HG02610 (cell line): ENCODE results near the gene PNKP.

Experiments
- ATAC-seq: cut with Tn5 transposase; IDR thresholded peaks from one replicate; pipeline ENCODE4 v1.9.1; 2021; ENCODE audit warnings: mild to moderate bottlenecking, moderate library complexity; ENCODE audit not compliant: unreplicated experiment

Gene PNKP

GRCh38 chr19:49860336-49861102 lies 6.9 kb downstream of the PNKP start:
- no peak for ATAC-seq

DNA sequence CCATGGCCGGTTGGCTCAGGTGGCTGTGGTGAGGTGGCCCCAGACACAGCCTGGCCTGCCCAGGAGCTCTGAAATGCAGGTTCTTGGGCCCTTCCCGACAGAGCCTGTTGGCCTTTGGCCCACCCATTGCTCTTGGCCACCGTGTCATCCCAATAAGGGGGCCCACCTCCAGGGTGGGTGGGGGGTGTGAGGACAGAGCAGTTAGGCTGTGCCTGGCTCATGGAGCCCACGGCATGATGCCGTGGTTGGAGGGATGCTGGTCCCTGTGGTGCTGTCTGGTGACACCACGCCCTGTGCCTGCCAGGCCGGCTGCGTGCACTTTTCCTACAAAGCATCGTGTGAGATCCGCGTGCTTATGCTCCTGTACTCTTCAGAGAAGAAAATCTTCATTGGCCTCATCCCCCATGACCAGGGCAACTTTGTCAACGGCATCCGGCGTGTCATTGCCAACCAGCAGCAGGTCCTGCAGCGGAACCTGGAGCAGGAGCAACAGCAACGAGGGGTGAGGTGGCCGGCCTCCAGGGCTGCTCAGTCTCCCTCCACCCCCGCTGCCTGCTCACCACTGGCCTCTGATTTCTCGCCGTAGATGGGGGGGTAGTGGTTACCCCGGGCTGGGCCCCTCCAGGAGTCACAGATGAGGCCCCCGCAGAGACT lies 7.6 kb downstream of the PNKP start:
- ATAC-seq = no peak

- ATAC-seq = no peak
Measured at GRCh38 chr19:49858088-49858985, 9.0 kb downstream of the PNKP start.

- no peak for ATAC-seq
Measured at GRCh38 chr19:49857838-49858087, 9.6 kb downstream of the PNKP start.

DNA sequence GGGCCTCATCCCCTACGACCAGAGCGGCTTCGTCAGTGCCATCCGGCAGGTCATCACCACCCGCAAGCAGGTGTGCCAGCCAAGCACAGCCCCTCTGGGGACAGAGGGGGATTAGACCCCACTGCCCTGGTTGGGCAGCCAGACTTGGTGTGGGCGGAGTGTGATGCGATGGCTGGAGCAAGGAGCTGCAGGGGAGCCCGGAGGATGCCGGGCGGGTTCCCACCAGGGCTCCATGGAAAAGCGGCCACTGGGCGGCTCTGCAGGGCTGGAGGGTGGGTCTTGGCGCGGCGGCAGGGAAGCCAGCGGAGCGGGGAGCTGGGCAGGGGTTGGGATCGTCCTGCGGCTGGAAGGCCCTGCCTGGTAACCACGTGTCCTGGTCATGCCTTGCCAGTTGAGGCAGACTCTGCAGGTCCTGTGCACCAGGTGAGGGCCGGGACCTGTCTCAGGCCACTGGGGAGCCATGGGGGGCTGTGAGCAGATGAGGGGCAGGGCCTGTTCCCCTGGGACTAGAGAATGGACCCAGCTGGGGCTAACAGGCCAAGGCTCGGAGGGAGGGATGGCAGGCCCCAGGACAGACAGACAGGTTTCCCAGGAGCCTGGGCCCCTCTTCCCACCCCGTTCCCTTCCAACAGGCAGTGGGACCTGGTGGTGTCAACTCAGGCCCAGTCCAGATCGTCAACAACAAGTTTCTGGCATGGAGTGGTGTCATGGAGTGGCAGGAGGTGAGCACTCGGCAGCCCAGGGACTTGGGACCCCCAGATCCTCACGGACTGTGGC lies 10.1 kb downstream of the PNKP start:
- no peak for ATAC-seq

GRCh38 chr19:49856574-49857021 lies 10.8 kb downstream of the PNKP start:
- no peak for ATAC-seq

DNA sequence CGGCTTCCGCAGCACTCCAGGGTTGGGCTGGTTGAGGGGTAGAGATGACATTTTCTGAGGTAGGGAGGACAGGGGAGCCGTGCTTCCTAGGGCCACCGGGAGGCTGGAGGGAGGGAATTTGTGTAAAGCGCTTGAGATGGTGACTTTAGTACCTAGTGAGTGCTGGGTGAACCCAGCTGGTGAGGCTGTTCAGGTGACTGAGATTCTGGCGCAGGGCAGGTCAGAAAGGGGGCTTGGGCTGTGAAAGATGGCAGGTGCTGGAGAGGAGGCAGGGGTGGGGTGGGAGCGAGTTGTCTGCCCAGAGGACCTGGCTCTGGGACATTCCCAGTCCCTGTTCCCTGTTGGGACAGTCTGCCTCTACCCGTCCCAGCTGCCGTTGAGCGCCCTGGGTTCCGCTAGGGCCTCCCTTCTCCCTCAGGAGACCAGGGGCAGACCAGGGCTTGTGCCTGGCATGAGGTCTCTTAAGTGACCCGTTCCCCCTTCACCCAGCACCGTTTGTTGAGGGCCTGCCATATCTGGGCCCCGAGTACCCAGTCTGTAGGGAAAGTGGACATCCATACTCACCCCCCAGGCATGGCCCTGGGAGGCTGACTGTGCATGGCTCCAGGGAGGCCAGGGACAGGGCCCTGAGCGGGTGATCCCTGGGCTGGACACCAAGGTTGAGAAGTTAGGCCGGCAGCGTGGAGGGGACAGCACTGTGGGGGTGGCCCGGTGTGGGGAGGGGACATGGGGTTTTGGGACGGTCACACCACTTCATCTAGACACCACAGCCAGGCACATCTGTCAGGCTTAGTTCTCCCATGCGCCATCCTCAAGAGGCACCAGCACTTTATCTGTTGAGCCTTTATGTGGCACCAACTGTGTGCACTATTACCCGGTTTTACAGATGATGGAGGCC lies 11.5 kb downstream of the PNKP start:
- ATAC-seq = no peak

DNA sequence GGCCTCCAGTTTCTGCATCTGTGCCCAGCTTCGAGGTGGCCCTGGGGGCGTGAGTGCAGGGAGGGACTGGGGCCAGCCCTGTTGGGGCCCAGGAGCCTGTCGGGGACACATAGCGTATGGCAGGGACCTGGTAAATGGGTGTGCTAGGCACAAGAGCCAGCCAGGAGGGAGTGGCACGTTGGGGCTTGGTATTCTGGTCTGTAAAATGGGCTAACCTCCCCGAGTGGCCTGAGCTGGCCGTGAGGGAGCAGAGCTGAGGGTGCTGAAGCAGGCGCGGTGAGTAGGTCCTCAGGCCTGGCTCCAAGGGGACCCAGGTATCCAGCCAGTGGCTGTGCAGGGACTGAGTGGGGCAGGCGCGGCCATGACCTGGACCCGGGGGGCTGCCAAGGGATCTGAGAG lies 12.1 kb downstream of the PNKP start:
- no peak for ATAC-seq

DNA sequence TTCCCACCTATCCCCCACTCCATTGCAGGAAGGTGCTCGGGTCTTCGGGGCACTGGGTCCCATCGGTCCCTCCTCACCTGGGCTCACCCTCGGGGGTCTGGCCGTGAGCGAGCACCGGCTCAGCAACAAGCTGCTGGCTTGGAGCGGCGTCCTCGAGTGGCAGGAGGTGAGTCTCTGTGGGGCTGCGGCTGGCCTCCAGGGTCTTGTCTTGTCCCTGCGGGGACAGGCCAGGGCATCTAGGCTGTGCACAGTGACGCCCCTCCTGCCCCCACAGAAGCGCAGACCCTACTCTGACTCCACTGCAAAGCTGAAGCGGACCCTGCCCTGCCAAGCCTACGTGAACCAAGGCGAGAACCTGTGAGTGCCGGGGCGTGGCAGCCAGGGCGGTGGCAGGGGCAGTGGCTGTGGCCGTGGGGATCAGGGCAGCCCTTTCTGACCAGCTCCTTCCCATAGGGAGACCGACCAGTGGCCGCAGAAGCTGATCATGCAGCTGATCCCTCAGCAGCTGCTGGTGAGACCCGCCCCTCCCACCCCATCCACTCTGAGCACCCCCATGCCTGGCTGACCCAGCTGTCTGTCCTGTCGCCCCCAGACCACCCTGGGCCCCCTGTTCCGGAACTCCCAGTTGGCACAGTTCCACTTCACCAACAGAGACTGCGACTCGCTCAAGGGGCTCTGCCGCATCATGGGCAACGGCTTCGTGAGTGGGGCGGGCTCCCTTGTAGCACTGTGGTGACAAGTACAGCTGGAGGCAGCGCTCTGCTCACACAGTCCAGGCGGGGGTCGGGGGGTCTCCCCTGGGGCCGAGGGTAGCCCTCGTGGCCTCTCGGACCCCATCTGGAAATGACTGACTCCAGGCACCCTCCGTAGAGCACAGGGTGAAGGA lies 12.8 kb downstream of the PNKP start:
- ATAC-seq = no peak

DNA sequence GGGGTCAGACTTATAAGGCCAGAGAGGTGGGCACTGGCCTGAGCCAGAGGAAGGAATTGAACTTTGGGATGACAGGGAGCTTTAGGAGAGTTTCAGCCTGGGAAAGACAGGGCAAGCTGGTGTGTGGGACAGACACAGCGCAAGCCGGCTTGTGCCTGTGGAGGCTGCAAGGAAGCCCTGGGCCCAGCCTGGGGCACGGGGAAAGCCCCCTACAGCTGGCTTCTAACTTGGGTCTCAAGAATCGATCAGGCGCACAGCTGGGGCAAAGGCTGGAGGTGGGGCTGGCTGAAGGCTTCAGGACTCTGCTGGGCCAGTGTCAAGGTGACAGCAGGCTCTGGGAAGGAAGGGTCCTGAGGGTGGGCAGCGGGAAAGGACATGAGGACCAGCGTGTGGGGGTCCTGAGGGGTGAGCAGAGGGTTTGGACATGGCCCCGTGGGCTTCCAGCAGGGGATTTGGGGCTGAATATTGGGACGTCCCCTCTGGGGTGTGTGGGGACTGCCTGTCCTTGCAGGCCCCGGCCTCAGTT lies 13.5 kb downstream of the PNKP start:
- no peak for ATAC-seq

- no peak for ATAC-seq
Measured at GRCh38 chr19:49852631-49853126, 14.7 kb downstream of the PNKP start.

GRCh38 chr19:49851456-49852259 lies 15.7 kb downstream of the PNKP start:
- ATAC-seq = peak; percentile 3

- peak; percentile 55 for ATAC-seq
Measured at GRCh38 chr19:49850487-49851342, 16.7 kb downstream of the PNKP start, which contains the start of gene PTOV1. Gene PTOV1 (plus strand): TSS chr19:49851159.

DNA sequence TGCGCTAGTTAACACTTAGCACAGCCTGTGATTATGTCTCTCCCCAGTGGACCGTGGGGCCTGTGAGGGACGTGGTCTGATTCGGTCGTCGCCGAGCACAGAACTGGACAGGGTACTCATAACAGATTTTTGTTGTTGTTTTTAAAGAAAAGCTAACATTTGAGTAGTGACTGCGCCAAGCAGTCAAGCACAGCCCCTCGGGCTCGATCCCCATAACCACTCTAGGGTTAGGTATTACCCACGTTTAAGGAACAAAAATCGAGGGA lies 17.2 kb downstream of the PNKP start:
- ATAC-seq = no peak

GRCh38 chr19:49849433-49850220 lies 17.7 kb downstream of the PNKP start:
- ATAC-seq = no peak

DNA sequence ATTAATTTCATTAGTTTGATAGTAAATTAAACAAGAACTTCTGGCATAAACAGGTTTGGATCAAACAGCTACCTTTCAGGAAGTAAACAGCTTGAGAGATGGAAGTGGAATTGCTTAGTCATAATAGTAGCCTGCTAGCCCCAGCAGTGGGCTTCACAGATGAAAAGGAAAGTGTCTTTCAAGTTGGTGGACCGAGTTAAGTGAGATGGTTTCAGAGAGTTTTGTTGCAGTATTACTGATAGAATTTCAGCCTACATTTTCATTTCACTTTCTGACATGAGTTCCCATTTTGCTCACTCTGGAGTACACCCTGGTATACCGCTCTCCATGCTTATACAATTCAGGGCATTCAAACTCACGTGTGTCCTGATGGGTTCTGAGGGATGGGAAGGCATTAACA lies 18.4 kb downstream of the PNKP start:
- no peak for ATAC-seq
